ENCODE data around the gene WDCP.
A peak's percentile ranks its signal among the peaks of the same experiment; 100 is the strongest.

The WDCP gene

GRCh38 chr2:24083567-24084385, 36.6 kb upstream of the WDCP start:
- peak overlapping the region; percentile 79 for H3K4me3 ChIP-seq (ENCODE audit: low read length)
- peak; percentile 22 for TF ChIP-seq CTCF (conservative IDR thresholded peaks at IDR 0.05; ENCODE audit: low read length)
- DNase-seq (ENCODE audit: low read depth): peak; percentile 79

- H3K4me3 ChIP-seq (ENCODE audit: low read length): peak overlapping the region; percentile 79
- no peak for TF ChIP-seq CTCF (conservative IDR thresholded peaks at IDR 0.05; ENCODE audit: low read length)
- DNase-seq (ENCODE audit: low read depth): no peak
These were observed 35.8 kb upstream of the WDCP start for GRCh38 chr2:24082787-24083566.

- TF ChIP-seq CTCF (conservative IDR thresholded peaks at IDR 0.05; ENCODE audit: low read length): no peak
- no peak overlapping the region for H3K4me3 ChIP-seq (ENCODE audit: low read length)
- DNase-seq (ENCODE audit: low read depth): peak; percentile 53
These were observed 33.5 kb upstream of the WDCP start for GRCh38 chr2:24080701-24081100.

GRCh38 chr2:24077879-24078278, 30.7 kb upstream of the WDCP start:
- DNase-seq (ENCODE audit: low read depth): no peak
- H3K4me3 ChIP-seq (ENCODE audit: low read length): peak overlapping the region; percentile 98
- TF ChIP-seq CTCF (conservative IDR thresholded peaks at IDR 0.05; ENCODE audit: low read length): no peak

- peak overlapping the region; percentile 98 for H3K4me3 ChIP-seq (ENCODE audit: low read length)
These were observed 30.3 kb upstream of the WDCP start for GRCh38 chr2:24077535-24077877.

GRCh38 chr2:24076849-24077534, 29.8 kb upstream of the WDCP start:
- no peak for TF ChIP-seq CTCF (conservative IDR thresholded peaks at IDR 0.05; ENCODE audit: low read length)
- DNase-seq (ENCODE audit: low read depth): peak; percentile 16
- H3K4me3 ChIP-seq (ENCODE audit: low read length): peak overlapping the region; percentile 98

More at GRCh38 chr2:24077535-24077877, 30.3 kb upstream of the WDCP start:
- no peak for DNase-seq (ENCODE audit: low read depth)
- TF ChIP-seq CTCF (conservative IDR thresholded peaks at IDR 0.05; ENCODE audit: low read length): no peak

Measured in AG10803 (cell line).